Kidney epithelial cell (primary cell): ENCODE results near the gene CREB5. TPM values are rescaled to one million over a fixed set of nuclear protein-coding genes. Genes with fewer than 3 reads are reported as not detected.

Source experiments
- DNase-seq: peaks from one replicate; pipeline ENCODE4 v3.0.0-alpha.2; 2010; ENCODE audit warnings: low read depth
- H3K27me3 ChIP-seq: 2 replicates; pipeline ENCODE4 v1.6.0; 2011; ENCODE audit warnings: low read length; ENCODE audit not compliant: control insufficient read depth, insufficient read depth
- H3K36me3 ChIP-seq: 2 replicates; pipeline ENCODE4 v1.5.1; 2011; ENCODE audit warnings: low read length; ENCODE audit not compliant: control insufficient read depth, insufficient read depth
- H3K4me3 ChIP-seq: 2 replicates; pipeline ENCODE4 v1.5.1; 2011; ENCODE audit warnings: low read depth, mild to moderate bottlenecking, control low read depth, low read length
- total RNA-seq: library from RNA; depleted of rRNA; stranded (reverse); fragments of >200 nt; gene quantifications from 2 replicates; pipeline ENCODE4 v1.2.3, GENCODE V29; 2015
- TF ChIP-seq, protein P1 (sequence below): IDR thresholded peaks from 2 replicates; pipeline ENCODE4 v1.5.1; 2011; ENCODE audit warnings: mild to moderate bottlenecking, moderate library complexity, low read length, control low read depth, inconsistent platforms; ENCODE audit not compliant: insufficient read depth, poor library complexity, severe bottlenecking

CREB5 gene
- total RNA-seq, 1 donor from 2014 or later, result 27.9 TPM

DNA sequence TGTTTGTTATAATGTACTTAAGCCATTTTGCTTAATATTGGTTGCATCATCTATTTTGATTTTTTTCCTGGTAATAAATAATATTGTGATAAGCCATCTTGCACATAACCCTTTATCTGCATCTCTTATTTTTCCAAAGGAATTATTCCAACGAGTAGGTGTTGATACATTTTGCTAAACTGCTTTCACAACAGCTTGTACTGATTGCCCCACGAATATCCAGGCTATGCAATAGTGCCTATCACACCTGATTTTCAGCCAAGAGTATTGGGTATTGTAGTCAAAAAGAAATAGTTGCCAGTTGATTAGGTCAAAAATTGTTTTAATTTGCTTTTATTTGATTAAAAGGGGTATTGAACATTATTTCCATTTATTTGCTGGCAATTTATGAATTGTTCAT is 20.7 kb downstream of the CREB5 start:
- no peak for DNase-seq
- no peaks in the 10 kb centered on the region for H3K36me3 ChIP-seq
- TF ChIP-seq, protein P1, sequence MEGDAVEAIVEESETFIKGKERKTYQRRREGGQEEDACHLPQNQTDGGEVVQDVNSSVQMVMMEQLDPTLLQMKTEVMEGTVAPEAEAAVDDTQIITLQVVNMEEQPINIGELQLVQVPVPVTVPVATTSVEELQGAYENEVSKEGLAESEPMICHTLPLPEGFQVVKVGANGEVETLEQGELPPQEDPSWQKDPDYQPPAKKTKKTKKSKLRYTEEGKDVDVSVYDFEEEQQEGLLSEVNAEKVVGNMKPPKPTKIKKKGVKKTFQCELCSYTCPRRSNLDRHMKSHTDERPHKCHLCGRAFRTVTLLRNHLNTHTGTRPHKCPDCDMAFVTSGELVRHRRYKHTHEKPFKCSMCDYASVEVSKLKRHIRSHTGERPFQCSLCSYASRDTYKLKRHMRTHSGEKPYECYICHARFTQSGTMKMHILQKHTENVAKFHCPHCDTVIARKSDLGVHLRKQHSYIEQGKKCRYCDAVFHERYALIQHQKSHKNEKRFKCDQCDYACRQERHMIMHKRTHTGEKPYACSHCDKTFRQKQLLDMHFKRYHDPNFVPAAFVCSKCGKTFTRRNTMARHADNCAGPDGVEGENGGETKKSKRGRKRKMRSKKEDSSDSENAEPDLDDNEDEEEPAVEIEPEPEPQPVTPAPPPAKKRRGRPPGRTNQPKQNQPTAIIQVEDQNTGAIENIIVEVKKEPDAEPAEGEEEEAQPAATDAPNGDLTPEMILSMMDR, result no peak
- no peak overlapping the region for H3K4me3 ChIP-seq
- no peaks in the 10 kb centered on the region for H3K27me3 ChIP-seq

DNA sequence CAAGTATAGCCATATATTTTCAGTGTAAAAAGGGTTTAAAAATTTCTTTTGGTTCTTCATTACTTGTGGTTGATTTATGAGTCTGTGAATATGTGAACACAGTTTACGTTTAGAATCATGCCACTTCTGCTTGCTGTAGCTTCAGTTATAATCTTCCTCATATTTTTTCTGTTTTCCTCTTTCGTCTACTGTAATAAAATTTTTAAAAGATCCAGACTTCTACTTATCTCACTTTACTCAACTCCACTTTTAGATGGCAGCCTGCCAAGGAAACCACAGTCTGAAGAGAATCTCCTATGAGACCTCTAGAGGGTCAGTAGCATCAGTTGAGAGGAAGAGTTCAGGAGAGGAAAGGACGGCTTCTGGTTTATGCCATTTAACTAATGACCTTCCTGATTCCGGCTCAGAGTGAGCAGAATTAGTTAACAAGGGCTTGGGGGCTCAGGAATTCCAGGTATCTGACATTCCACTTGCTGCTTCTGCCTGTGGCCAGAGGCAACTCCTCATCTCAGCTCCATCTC is 21.4 kb downstream of the CREB5 start:
- no peak for DNase-seq
- TF ChIP-seq, protein P1, result no peak
- Histone ChIP-seq H3K4me3 (no peak overlapping the region), H3K27me3 (no peaks in the 10 kb centered on the region), H3K36me3 (no peaks in the 10 kb centered on the region)

DNA sequence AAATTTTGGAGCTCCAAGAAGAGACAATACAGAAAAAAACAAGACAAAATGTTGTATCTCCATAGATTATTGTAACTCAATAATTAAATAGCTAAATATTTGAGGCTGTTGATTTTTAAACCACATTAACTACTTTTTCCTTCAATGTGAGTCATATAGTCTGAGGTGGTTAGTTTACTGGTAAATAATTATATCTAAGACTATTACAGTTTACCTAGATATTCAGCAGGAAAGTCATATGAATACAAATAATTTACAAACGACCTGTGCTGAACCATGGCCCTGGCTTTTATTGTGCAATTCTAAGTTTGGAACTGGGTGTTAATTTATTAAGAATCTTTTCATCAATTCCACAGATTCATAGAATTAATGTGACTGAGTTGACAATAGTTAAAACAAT is 22.2 kb downstream of the CREB5 start:
- Histone ChIP-seq H3K36me3 (no peaks in the 10 kb centered on the region), H3K27me3 (no peaks in the 10 kb centered on the region), H3K4me3 (no peak overlapping the region)
- TF ChIP-seq, protein P1, result no peak
- no peak for DNase-seq

DNA sequence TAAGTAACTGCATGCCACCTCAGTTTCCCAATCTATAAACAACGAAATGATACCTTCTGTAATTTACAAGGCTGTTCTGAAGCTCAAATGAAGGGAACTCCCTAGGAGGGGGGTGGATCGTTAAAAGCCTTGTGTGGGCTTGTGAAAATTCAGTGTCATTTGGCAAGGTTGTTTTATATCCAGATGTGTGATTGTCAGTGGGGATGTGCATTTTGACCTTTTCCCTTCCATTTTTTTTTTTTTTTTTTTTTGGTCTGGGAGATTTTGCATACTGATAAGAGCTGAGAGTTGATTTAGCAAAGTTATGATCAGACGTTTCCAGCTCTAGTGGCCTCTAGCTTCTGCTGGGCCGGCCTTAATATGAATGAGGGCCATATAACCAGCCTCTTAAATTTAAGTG is 22.8 kb downstream of the CREB5 start:
- TF ChIP-seq, protein P1, result no peak
- H3K4me3 ChIP-seq, result no peak overlapping the region
- H3K36me3 ChIP-seq, result no peaks in the 10 kb centered on the region
- no peaks in the 10 kb centered on the region for H3K27me3 ChIP-seq
- DNase-seq, result no peak

DNA sequence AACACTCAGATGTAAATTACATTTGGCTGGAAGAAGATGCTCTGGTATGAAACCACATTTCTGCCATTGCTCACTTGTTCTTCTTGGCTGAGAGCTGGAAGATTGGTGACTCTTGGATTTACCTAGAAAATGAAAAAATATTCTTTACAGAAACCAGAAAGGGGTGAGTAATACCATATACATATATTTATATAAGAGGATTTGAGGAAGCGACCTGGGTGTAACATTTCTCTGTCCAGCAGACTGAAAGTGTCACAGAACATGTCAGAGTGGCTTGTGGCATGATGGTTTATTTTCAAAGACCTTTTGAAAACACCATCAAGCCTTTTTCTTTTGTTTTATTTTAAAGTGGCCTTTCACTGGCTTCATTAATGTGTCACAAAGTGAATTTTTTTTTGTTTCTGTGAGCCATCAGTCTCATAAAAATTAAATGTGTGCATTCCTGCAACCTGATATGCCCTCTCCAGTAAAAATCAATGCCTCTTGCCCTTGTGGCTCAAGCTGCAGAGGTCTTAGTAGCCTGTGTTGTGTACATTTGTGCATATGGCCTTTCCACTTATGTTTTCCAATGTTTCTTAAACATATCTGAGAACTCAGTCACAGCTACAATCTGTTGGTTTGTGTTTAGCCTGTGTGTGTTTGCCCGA is 23.5 kb downstream of the CREB5 start:
- Histone ChIP-seq H3K27me3 (no peaks in the 10 kb centered on the region), H3K36me3 (no peaks in the 10 kb centered on the region), H3K4me3 (no peak overlapping the region)
- DNase-seq, result no peak
- TF ChIP-seq, protein P1, result no peak
